Measurements from ENCODE around the gene EDEM2.

Gene EDEM2

DNA sequence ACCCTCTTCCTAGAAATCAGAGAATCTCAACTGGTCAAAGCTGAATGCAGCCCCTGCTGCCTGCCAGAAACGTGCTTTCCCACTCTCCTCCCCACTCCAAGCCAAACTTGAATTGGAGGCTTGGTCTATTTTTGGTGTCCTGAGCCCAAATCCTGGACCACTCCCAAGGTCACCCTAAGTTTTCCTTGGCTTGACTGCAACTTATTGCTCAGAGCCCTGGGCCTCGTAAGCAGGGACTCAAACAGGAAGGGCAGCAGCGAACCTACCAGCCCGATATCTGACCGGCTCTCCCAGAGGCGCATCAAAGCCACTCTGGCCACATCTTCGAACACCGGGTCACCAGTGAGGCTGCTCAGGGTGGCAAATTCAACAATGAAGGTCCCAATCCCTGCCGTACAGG, 12.7 kb downstream of the EDEM2 start:
- Histone ChIP-seq H3K27ac (peak overlapping the region in 1 of 11 experiments; percentile 53; a peak in 1 of 22 replicates), H3K4me1 (peaks cover 0 to 7% (median 0%) of the 10 kb centered on the region in 10 experiments; a peak in 8 of 20 replicates), H3K9me3 (replicated peaks in 1 of 11) (no peaks in the 10 kb centered on the region), H3K4me3 (no peak overlapping the region), H3K9ac (0 out of 22 replicates have a peak overlapping the region, but pooled peaks of 1 of the 11 experiments have one; percentile 5), H3K27me3 (no peaks in the 10 kb centered on the region), H4K20me1 (peaks cover 0 to 76% (median 0%) of the 10 kb centered on the region in 11 experiments; a peak in 6 of 22 replicates), H3K4me2 (no peak overlapping the region), H3K36me3 (peaks cover 86 to 99% (median 96%) of the 10 kb centered on the region in 11 experiments)
- TF ChIP-seq Cebpa-rat (IDR thresholded peaks at IDR 0.05): no peak

DNA sequence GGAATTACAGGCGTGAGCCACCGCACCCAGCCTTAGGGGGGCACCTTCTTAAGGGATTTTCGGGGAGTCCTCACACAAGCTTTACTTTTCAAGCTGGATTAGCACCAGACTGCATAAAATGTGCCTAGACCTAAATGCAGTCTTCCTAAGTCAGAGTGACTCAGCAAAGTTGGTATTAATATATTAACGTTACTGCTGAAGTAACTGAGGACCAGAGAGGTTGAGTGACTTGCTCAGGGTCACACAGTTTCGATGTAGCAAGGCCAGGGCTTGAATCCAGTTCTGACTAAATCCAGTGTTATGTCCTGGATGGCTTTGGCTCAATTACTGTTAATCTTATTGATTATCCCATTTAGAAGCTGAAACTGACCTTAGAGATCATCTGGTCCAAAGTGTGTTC, 13.4 kb downstream of the EDEM2 start:
- no peaks in the 10 kb centered on the region for H3K9me3 ChIP-seq (replicated peaks in 1 of 11)
- H3K4me2 ChIP-seq: no peak overlapping the region
- H3K36me3 ChIP-seq: peaks cover 83 to 99% (median 93%) of the 10 kb centered on the region in 11 experiments
- H3K9ac ChIP-seq: no peak overlapping the region
- no peaks in the 10 kb centered on the region for H3K27me3 ChIP-seq
- peaks cover 0 to 72% (median 0%) of the 10 kb centered on the region in 11 experiments; a peak in 6 of 22 replicates for H4K20me1 ChIP-seq
- peak overlapping the region in 2 of 11 experiments; percentile 48 to 53; a peak in 3 of 22 replicates for H3K27ac ChIP-seq
- H3K4me1 ChIP-seq: peaks cover 0 to 12% (median 0%) of the 10 kb centered on the region in 10 experiments; a peak in 8 of 20 replicates
- no peak for TF ChIP-seq Cebpa-rat (IDR thresholded peaks at IDR 0.05)
- no peak overlapping the region for H3K4me3 ChIP-seq

DNA sequence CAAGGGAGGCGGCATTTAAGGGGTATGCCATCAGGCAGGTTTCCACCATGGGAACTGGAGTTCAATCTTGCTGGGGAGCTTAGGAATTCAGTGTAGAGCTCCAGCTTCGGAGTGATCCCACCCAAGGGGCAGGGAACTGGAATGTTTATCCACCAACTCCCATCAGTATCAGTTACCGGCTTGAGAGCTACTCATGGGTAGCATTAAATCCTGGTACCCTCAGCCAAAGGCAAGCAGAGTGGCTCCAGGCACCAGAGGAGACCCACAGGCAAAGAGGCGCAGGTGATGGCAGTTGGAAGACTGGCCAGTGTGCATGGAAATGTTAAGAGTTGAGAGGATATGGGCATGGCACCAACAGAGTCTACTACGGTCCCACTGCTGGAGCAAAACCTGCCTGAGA, 14.1 kb downstream of the EDEM2 start:
- no peak overlapping the region for H3K9ac ChIP-seq
- peak overlapping the region in 2 of 11 experiments; percentile 30 to 53; a peak in 1 of 22 replicates for H3K27ac ChIP-seq
- H3K4me3 ChIP-seq: no peak overlapping the region
- peaks cover 0 to 12% (median 0%) of the 10 kb centered on the region in 10 experiments; a peak in 8 of 20 replicates for H3K4me1 ChIP-seq
- peaks cover 77 to 99% (median 92%) of the 10 kb centered on the region in 11 experiments for H3K36me3 ChIP-seq
- H3K4me2 ChIP-seq: no peak overlapping the region
- TF ChIP-seq Cebpa-rat (IDR thresholded peaks at IDR 0.05): no peak
- no peaks in the 10 kb centered on the region for H3K9me3 ChIP-seq (replicated peaks in 1 of 11)
- no peaks in the 10 kb centered on the region for H3K27me3 ChIP-seq
- peaks cover 0 to 65% (median 0%) of the 10 kb centered on the region in 11 experiments; a peak in 6 of 22 replicates for H4K20me1 ChIP-seq

DNA sequence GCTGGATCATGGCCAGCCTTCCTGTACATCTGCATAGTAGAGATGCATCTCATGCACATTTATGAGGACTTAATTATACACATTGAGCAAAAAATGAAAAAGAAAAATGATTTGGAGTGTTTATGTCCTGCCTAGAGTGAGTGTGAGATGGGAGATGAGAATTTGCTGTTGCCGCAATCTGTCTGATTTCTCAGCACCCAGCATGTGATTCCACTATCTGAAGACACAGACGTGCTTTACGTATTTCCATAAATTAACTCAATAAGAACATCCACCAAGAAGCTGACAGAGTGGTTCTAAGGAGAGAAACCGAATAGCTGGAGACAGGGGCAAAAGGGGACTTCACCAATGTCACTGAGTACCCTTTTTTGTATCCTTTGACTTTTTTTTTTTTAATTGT, 15.2 kb downstream of the EDEM2 start:
- no peak for TF ChIP-seq Cebpa-rat (IDR thresholded peaks at IDR 0.05)
- no peaks in the 10 kb centered on the region for H3K27me3 ChIP-seq
- peaks cover 70 to 99% (median 92%) of the 10 kb centered on the region in 11 experiments for H3K36me3 ChIP-seq
- no peaks in the 10 kb centered on the region for H3K9me3 ChIP-seq (replicated peaks in 1 of 11)
- H3K27ac ChIP-seq: no peak overlapping the region
- no peak overlapping the region for H3K4me2 ChIP-seq
- H3K4me3 ChIP-seq: no peak overlapping the region
- peaks cover 0 to 54% (median 0%) of the 10 kb centered on the region in 11 experiments; a peak in 6 of 22 replicates for H4K20me1 ChIP-seq
- H3K4me1 ChIP-seq: peaks cover 0 to 12% (median 0%) of the 10 kb centered on the region in 10 experiments; a peak in 8 of 20 replicates
- H3K9ac ChIP-seq: no peak overlapping the region

DNA sequence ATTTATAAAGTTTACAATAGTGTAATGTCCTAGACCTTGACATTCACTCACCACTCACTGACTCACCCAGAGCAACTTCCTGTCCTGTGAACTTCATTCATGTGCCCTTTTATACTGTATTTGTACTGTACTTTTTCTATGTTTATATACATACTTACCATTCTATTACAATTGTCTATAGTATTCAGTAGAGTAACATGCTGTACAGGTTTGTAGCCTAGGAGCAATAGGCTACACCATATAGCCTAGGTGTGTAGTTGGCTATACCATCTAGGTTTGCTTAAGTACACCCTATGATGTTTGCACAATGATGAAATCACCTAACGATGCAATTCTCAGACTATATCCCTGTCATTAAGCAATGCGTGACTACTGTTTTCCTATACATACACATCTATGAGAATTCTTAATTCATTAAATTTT, 17.5 kb downstream of the EDEM2 start:
- H4K20me1 ChIP-seq: peaks cover 0 to 32% (median 0%) of the 10 kb centered on the region in 11 experiments; a peak in 4 of 22 replicates
- H3K36me3 ChIP-seq: peaks cover 60 to 100% (median 90%) of the 10 kb centered on the region in 11 experiments
- no peaks in the 10 kb centered on the region for H3K27me3 ChIP-seq
- peak overlapping the region in 1 of 11 experiments; percentile 13; a peak in 1 of 22 replicates for H3K27ac ChIP-seq
- no peak overlapping the region for H3K4me3 ChIP-seq
- no peak for TF ChIP-seq Cebpa-rat (IDR thresholded peaks at IDR 0.05)
- H3K9me3 ChIP-seq (replicated peaks in 1 of 11): no peaks in the 10 kb centered on the region
- H3K4me2 ChIP-seq: peak overlapping the region in 1 of 11 experiments; percentile 31; a peak in 2 of 22 replicates
- H3K4me1 ChIP-seq: peaks cover 0 to 12% (median 0%) of the 10 kb centered on the region in 10 experiments; a peak in 8 of 20 replicates
- no peak overlapping the region for H3K9ac ChIP-seq

DNA sequence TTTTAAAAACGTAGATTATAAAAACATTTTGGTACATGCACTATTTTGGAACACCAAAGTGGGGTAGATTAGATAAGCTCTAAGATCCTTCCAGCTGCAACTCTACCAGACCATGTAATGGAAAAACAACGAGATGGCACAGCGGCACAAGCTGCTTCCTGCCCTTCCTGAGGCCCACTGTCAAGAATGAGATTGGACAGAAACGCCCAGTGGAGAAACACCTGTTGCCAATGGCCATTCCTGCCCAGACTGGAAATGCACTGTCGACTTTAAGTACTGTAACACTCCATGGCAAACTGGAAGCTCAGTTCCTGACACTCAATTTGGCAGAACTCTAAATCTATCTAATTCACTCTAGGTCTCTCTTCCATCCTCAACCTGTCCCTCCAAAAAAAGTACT, 21.4 kb downstream of the EDEM2 start:
- no peaks in the 10 kb centered on the region for H3K27me3 ChIP-seq
- no peak for TF ChIP-seq Cebpa-rat (IDR thresholded peaks at IDR 0.05)
- peaks cover 58 to 100% (median 90%) of the 10 kb centered on the region in 11 experiments for H3K36me3 ChIP-seq

DNA sequence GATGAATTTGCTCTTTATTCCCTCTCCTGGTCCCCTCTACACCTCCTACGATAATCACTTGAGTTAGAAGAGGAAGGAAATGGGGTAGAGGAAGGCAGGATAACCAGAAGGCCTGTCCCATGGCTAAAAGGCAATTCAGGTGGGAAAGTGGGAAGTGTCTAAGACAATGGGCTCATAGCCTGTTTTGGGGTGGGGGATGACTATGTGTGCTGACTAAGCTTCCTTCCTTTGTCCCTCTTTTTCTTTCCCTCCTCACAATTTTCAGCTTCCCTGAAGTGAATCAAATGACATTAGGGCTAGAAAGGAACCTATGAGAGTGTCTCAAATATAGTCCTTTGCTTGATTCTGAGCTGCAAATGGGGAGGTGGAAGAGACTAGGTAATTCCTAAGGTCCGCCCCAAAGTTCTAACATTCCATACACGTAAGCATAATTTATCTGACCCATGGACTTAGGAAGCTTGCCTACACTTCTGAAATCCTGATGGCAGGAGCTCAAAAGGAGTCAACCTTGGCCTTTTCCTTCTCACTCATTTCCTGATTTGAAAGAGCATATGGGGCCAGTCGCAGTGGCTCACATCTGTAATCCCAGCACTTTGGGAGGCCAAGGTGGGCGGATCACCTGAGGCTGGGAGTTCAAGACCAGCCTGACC, 24.3 kb downstream of the EDEM2 start:
- H3K27ac ChIP-seq: no peak overlapping the region; a peak in 2 of 22 replicates
- peaks cover 0 to 12% (median 0%) of the 10 kb centered on the region in 11 experiments; a peak in 1 of 22 replicates for H4K20me1 ChIP-seq
- no peaks in the 10 kb centered on the region for H3K9me3 ChIP-seq (replicated peaks in 1 of 11)
- H3K4me3 ChIP-seq: no peak overlapping the region
- peak overlapping the region in 5 of 11 experiments; percentile 23 to 48 (median 39); a peak in 7 of 22 replicates for H3K4me2 ChIP-seq
- no peak for TF ChIP-seq Cebpa-rat (IDR thresholded peaks at IDR 0.05)
- H3K9ac ChIP-seq: no peak overlapping the region
- no peaks in the 10 kb centered on the region for H3K27me3 ChIP-seq
- H3K4me1 ChIP-seq: peaks cover 0 to 43% (median 25%) of the 10 kb centered on the region in 10 experiments; a peak in 14 of 20 replicates
- H3K36me3 ChIP-seq: peaks cover 69 to 99% (median 89%) of the 10 kb centered on the region in 11 experiments

More for the DNA sequence above, 21.4 kb downstream of the EDEM2 start:
- H3K4me1 ChIP-seq: peaks cover 0 to 39% (median 10%) of the 10 kb centered on the region in 10 experiments; a peak in 12 of 20 replicates
- no peak overlapping the region for H3K27ac ChIP-seq
- no peak overlapping the region for H3K4me2 ChIP-seq
- H3K9me3 ChIP-seq (replicated peaks in 1 of 11): no peaks in the 10 kb centered on the region
- no peak overlapping the region for H3K4me3 ChIP-seq
- peaks cover 0 to 13% (median 0%) of the 10 kb centered on the region in 11 experiments; a peak in 2 of 22 replicates for H4K20me1 ChIP-seq
- no peak overlapping the region for H3K9ac ChIP-seq

DNA sequence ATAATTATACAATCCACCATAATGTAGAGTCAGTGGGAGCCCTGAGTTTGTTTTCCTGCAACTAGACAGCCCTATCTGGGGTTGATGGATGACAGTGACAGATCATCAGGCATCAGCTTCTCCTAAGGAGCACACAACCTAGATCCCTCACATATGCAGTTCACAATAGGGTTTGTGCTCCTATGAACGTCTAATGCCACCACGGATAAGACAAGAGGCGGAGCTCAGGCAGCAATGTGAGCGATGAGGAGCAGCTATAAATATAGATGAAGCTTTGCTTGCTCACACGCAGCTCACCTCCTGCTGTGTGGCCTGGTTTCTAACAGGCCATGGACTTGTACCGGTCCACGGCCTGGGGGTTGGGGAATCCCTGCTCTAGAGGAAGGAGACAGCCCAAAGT, 25.9 kb downstream of the EDEM2 start:
- H3K27me3 ChIP-seq: no peaks in the 10 kb centered on the region
- no peak overlapping the region for H3K9ac ChIP-seq
- H3K9me3 ChIP-seq (replicated peaks in 1 of 11): no peaks in the 10 kb centered on the region
- H3K27ac ChIP-seq: peak overlapping the region in 5 of 11 experiments; percentile 0 to 78 (median 35); a peak in 4 of 22 replicates
- peaks cover 76 to 99% (median 89%) of the 10 kb centered on the region in 11 experiments for H3K36me3 ChIP-seq
- no peak for TF ChIP-seq Cebpa-rat (IDR thresholded peaks at IDR 0.05)
- peaks cover 0 to 12% (median 0%) of the 10 kb centered on the region in 11 experiments; a peak in 2 of 22 replicates for H4K20me1 ChIP-seq
- no peak overlapping the region for H3K4me3 ChIP-seq
- peak overlapping the region in 3 of 11 experiments; percentile 53 to 72 (median 56); a peak in 3 of 22 replicates for H3K4me2 ChIP-seq
- peaks cover 0 to 43% (median 25%) of the 10 kb centered on the region in 10 experiments; a peak in 14 of 20 replicates for H3K4me1 ChIP-seq

Measured in BLaER1 treated with 17β-estradiol and CSF1 and Interleukin-3, amounts not matched to agents 10 nM and 100 nM (cell line).